Ovary (tissue), 9 donors: ENCODE data around the gene POU2AF3. TPM values are rescaled to one million over a fixed set of nuclear protein-coding genes. Genes with fewer than 3 reads are reported as not detected.

Experiments
- DNase-seq, 5 donors: peaks; one replicate each; pipeline ENCODE4 v3.0.0-alpha.2; 2019 to 2020
- H3K27ac ChIP-seq, 2 donors: fragments of 200-600 bp; one replicate each; pipeline versions ENCODE4 v1.5.1 to v1.8.0; 2019 to 2022
- H3K27me3 ChIP-seq: fragments of 200-600 bp; one replicate; pipeline ENCODE4 v1.8.0; 2022
- H3K36me3 ChIP-seq: fragments of 200-600 bp; sonication (generic); one replicate; pipeline ENCODE4 v1.5.1; 2019
- H3K4me1 ChIP-seq: one replicate; pipeline ENCODE4 v1.8.1; 2013; ENCODE audit warnings: mild to moderate bottlenecking, moderate library complexity; ENCODE audit not compliant: insufficient read depth
- H3K4me3 ChIP-seq: fragments of 200-600 bp; sonication (generic); one replicate; pipeline ENCODE4 v1.5.1; 2017
- H3K9me3 ChIP-seq, 2 donors: fragments of 200-600 bp in 1 of 2; sonication (generic) in 1 of 2; one replicate each; pipeline versions ENCODE4 v1.5.1 to v1.8.1; 2013 to 2019; ENCODE audit warnings: mild to moderate bottlenecking in 1 of 2, moderate library complexity in 1 of 2
- CTCF ChIP-seq, 3 donors: fragments of 450-650 bp in 2 of 3; fragments of 200-600 bp in 1 of 3; IDR thresholded peaks; one replicate each; pipeline versions ENCODE4 v1.5.1 to v1.8.0; 2016 to 2022; ENCODE audit warnings: antibody characterized with exemption in 3 of 3, mild to moderate bottlenecking in 1 of 3
- EP300 ChIP-seq: sonication (generic); formaldehyde crosslinking; IDR thresholded peaks from one replicate; pipeline ENCODE4 v1.6.1; 2017; ENCODE audit warnings: antibody characterized with exemption
- POLR2A ChIP-seq: fragments of 450-650 bp; IDR thresholded peaks from one replicate; pipeline ENCODE4 v1.6.1; 2017; ENCODE audit warnings: antibody characterized with exemption, mild to moderate bottlenecking, moderate library complexity
- WGBS, 3 donors: extraction: QIAGEN DNeasy Blood & Tissue Kit in 1 of 3; methylation state at CpG; one replicate each; pipeline versions ENCODE4 v1.1.5 to v1.1.7; 2013 to 2017; 5-methylcytosine and 5-hydroxymethylcytosine counted together
- intact Hi-C, 4 donors: fragments of 100-400 bp; cut with DNase I; formaldehyde crosslinking; loops; one replicate each; pipeline versions ENCODE4 v1.11.0 to v1.15.1; 2022 to 2023
- polyA plus RNA-seq, 2 donors: library from polyadenylated mRNA; stranded (reverse); fragments of 200-250 nt in 1 of 2; fragments of 350-450 nt in 1 of 2; fragmentation: Illumina TruSeq in 1 of 2; extraction: RNeasy Lipid Tissue Mini Kit (QIAGEN cat#74804) in 1 of 2; gene quantifications; one replicate each; pipeline ENCODE4 v1.2.3, GENCODE V29; 2013 to 2014
- total RNA-seq, 7 donors: library from RNA; depleted of rRNA in 2 of 7; stranded (reverse); fragments of >200 nt in 2 of 7; fragmentation: NEBNext Ultra II Directional in 3 of 7; extraction: Animal tissue kit (Norgen Biotek cat#: 25700) in 3 of 7; gene quantifications; one replicate each; pipeline versions ENCODE4 v1.1.0 to v1.2.4, GENCODE V29; 2016 to 2023
- donor health status: DM: no; HTN: no; CAD: no; lungs with moderate emphysema.
- donor health status: DM: no; HTN: no; CAD: no.
- donor health status: Bipolar disorder and iron deficiency.
- donor health status: DM: yes; HTN: yes; CAD: no.
- donor health status: DM: no; HTN: no; CAD: no.
- donor health status: DM: yes; HTN: yes; CAD: no.

The POU2AF3 gene
- total and polyA plus RNA-seq, 9 donors, result 2.1 to 11.8 (median 7.4) TPM

DNA sequence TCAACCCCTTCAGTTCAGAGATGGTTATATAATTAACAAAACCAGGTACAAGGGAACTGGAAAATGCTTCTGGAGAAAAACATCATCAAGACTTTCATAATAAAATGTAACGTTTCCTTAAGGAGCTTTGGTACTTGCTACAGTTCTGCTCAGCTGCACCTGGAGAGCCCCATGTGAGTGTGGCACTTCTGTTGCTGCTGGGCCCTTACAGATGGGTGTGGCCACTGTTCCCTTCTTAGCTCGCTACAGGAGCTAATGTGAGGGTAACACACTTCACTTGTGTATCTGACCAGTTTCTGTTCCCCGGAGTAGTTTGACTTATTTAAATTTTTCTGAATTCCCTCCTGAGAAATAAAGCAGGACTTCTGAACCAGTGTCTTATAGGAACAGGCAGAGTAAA, 4.0 kb downstream of the POU2AF3 start:
- Histone ChIP-seq H3K4me3 (no peak overlapping the region), H3K9me3 (no peaks in the 10 kb centered on the region), H3K27ac (no peak overlapping the region), H3K27me3 (no peaks in the 10 kb centered on the region), H3K4me1 (peaks cover 6% of the 10 kb centered on the region), H3K36me3 (no peaks in the 10 kb centered on the region)
- TF ChIP-seq EP300 (no peak), CTCF (IDR thresholded peaks at IDR 0.05) (no peak), POLR2A (no peak)
- intact Hi-C loops, result no loop called here
- DNase-seq, result no peak
- WGBS, 3 donors, result 67 to 82% (median 70%) methylated on average over 3 of the region's 3 CpGs

GRCh38 chr11:111303461-111303860, 5.1 kb downstream of the POU2AF3 start:
- WGBS, 3 donors, result 8 to 14% (median 9%) methylated on average over 4 of the region's 4 CpGs
- Histone ChIP-seq H3K9me3 (no peaks in the 10 kb centered on the region), H3K27me3 (no peaks in the 10 kb centered on the region), H3K27ac (no peak overlapping the region), H3K4me3 (no peak overlapping the region), H3K36me3 (no peaks in the 10 kb centered on the region), H3K4me1 (peaks cover 6% of the 10 kb centered on the region)
- intact Hi-C loops, result no loop called here
- TF ChIP-seq CTCF (IDR thresholded peaks at IDR 0.05), result no peak
- TF ChIP-seq POLR2A, result no peak
- TF ChIP-seq EP300, result no peak
- DNase-seq, result no peak

DNA sequence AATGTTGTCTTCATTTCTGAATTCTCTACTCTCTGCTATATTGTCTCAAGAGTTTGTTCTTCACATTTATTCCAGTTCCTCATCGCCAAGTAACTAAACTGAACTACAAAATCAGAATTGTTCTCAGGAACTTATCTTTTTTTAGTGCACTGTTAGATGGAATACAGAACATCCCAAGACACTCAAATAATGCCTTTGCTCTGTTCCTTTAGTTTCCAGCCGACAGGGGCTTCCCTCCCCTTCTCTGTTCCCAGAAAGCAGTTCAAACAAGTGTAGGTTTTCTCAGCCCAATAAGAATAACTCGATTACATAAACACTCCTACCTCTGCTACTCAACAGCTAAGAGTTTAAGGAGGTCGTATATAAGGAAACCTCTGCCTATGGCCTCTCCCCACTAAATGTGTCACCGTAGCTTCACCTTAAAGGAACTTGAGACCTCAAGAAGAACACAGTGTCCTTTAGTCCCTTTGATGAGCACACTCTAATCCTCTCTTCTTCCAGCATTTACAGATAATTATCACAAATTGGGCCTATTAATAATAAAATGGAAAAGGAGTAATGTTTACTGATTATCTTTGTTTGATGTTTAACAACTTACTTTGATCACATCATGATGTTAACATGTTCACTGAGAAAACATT, 6.9 kb downstream of the POU2AF3 start:
- H3K27me3 ChIP-seq, result no peaks in the 10 kb centered on the region
- no peak for TF ChIP-seq EP300
- TF ChIP-seq CTCF (IDR thresholded peaks at IDR 0.05), result no peak
- no peak for TF ChIP-seq POLR2A
- 76 to 86% (median 84%) methylated on average over 5 of the region's 5 CpGs for whole genome bisulfite sequencing, 3 donors
- no peaks in the 10 kb centered on the region for H3K36me3 ChIP-seq
- H3K9me3 ChIP-seq, result no peaks in the 10 kb centered on the region
- peaks cover 3% of the 10 kb centered on the region for H3K4me1 ChIP-seq
- intact Hi-C loops, result no loop called here
- DNase-seq, result no peak
- H3K27ac ChIP-seq, result no peak overlapping the region
- H3K4me3 ChIP-seq, result no peak overlapping the region

DNA sequence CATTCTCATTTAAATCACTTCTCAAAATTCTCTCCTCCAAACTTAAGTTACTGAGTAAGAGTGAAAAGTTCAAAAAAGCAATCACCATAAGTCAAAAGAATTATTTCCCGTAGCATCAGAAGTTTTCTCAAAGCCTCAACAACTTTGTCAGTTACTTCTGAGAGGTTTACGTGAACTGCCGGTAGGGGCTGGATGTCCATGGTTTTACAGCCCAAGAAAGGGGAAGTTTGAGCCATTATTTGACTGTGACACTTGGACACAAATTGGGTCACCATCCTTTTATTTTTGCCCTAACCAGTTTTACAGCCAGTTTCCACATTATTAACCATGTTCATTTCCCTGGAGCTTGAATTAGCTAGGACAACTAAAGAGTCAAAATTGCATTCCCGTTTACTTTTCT, 7.5 kb downstream of the POU2AF3 start:
- intact Hi-C loops, result no loop called here
- no peak for DNase-seq
- H3K9me3 ChIP-seq, result no peaks in the 10 kb centered on the region
- no peak overlapping the region for H3K27ac ChIP-seq
- TF ChIP-seq POLR2A (no peak), EP300 (no peak), CTCF (IDR thresholded peaks at IDR 0.05) (no peak)
- H3K27me3 ChIP-seq, result no peaks in the 10 kb centered on the region
- peaks cover 3% of the 10 kb centered on the region for H3K4me1 ChIP-seq
- no peak overlapping the region for H3K4me3 ChIP-seq
- 89 to 95% (median 93%) methylated on average over 4 of the region's 4 CpGs for WGBS, 3 donors
- H3K36me3 ChIP-seq, result no peaks in the 10 kb centered on the region
